ENCODE data around the gene RALGAPA2. TPM values are rescaled to one million over a fixed set of nuclear protein-coding genes. Genes with fewer than 3 reads are reported as not detected.

Gene RALGAPA2
- total RNA-seq, 1 experiment from 2014 or later = 10.8 TPM

DNA sequence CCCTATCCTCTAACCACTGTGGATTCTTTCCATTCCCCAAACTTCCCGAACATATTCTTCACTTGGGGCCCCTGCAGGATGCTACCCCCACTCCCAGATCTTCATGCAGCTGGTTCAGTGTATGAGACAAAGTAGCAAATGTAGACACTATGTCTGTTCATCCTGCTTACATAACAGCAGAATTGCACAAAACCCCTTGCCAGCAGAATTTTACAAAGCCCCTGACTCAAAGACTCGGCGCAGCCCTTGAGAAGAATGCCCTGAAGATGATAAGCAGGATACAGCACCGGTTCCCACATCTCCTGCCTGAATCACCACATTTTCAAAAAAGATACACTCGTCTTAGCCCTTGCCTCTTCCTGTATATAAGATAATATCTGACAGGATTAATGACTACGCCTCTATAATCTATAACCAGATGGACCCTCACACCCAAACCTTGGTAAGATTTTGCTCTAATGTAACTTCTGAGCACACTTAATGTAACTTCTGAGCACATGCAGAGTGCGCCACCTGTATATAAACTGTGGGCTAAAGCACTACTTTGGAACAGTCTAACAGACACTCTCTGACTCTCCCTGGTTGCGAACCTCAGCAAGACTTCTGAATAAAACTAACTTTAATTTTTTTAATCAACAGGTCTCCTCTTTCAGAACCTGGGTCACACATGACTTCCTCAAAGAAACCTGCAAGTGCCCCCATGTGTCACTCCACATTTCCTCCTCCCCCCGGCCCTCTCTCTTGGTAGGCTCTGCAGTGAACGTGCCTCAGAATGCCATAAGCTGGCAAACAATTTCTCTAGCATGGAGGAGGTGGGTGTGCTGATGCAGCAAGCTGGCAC lies 28.7 kb downstream of the RALGAPA2 start:
- Histone ChIP-seq H3K27me3 (ENCODE audit: insufficient read depth, low read length) (no peaks in the 10 kb centered on the region), H3K9me3 (ENCODE audit: control insufficient read depth in 1 of 2, insufficient read depth in 1 of 2, low read depth in 1 of 2, low read length in 2 of 2) (no peaks in the 10 kb centered on the region), H3K27ac (ENCODE audit: low read depth, low read length) (no peak overlapping the region), H3K9ac (ENCODE audit: low read length) (no peak overlapping the region), H3K4me2 (ENCODE audit: low read length) (no peak overlapping the region), H4K20me1 (ENCODE audit: insufficient read depth) (no peaks in the 10 kb centered on the region), H3K36me3 (ENCODE audit: control insufficient read depth in 1 of 2, insufficient read depth in 2 of 2, low read length in 2 of 2) (no peaks in the 10 kb centered on the region), H3K79me2 (ENCODE audit: insufficient read depth, low read length) (no peaks in the 10 kb centered on the region), H3K4me3 (replicated peaks in 1 of 2; ENCODE audit: low read depth in 1 of 2, low read length in 2 of 2) (no peak overlapping the region), H2AFZ (ENCODE audit: low read depth, low read length, poor library complexity, severe bottlenecking) (no peak overlapping the region), H3K4me1 (ENCODE audit: control insufficient read depth in 1 of 2, insufficient read depth in 2 of 2, low read length in 2 of 2) (no peaks in the 10 kb centered on the region), H3K9me2 (ENCODE audit: insufficient read depth) (no peaks in the 10 kb centered on the region)
- intact Hi-C loops (cut with micrococcal nuclease) = no loop called here
- ATAC-seq = no peak
- DNase-seq (ENCODE audit: low read depth, low spot score) = no peak
- no TSS peak for BruUV-seq (replicated peaks)
- ChIA-PET RAD21 (ENCODE audit: low non-redundant PET in 1 of 2, low total read pairs in 2 of 2, uncharacterized antibody in 2 of 2, unreplicated experiment in 2 of 2) (no interaction called here), POLR2A (no interaction called here), CTCF (no interaction called here)
- no peak for TF ChIP-seq RAD21 (IDR thresholded peaks at IDR 0.05; ENCODE audit: low read depth)
- no peak for TF ChIP-seq SRF (IDR thresholded peaks at IDR 0.05; ENCODE audit: low read depth)
- no peak for TF ChIP-seq CBX3 (IDR thresholded peaks at IDR 0.05; ENCODE audit: low read depth)
- TF ChIP-seq MAX (IDR thresholded peaks at IDR 0.05) = no peak
- TF ChIP-seq ELF1 (IDR thresholded peaks at IDR 0.05; ENCODE audit: borderline replicate concordance, low read depth) = no peak

GRCh38 chr20:20683020-20683419 lies 29.4 kb downstream of the RALGAPA2 start:
- Histone ChIP-seq H4K20me1 (ENCODE audit: insufficient read depth) (no peaks in the 10 kb centered on the region), H3K9me3 (ENCODE audit: control insufficient read depth in 1 of 2, insufficient read depth in 1 of 2, low read depth in 1 of 2, low read length in 2 of 2) (no peaks in the 10 kb centered on the region), H3K9ac (ENCODE audit: low read length) (no peak overlapping the region), H3K4me1 (ENCODE audit: control insufficient read depth in 1 of 2, insufficient read depth in 2 of 2, low read length in 2 of 2) (no peaks in the 10 kb centered on the region), H2AFZ (ENCODE audit: low read depth, low read length, poor library complexity, severe bottlenecking) (no peak overlapping the region), H3K36me3 (ENCODE audit: control insufficient read depth in 1 of 2, insufficient read depth in 2 of 2, low read length in 2 of 2) (no peaks in the 10 kb centered on the region), H3K4me2 (ENCODE audit: low read length) (no peak overlapping the region), H3K27ac (ENCODE audit: low read depth, low read length) (no peak overlapping the region), H3K4me3 (replicated peaks in 1 of 2; ENCODE audit: low read depth in 1 of 2, low read length in 2 of 2) (no peak overlapping the region), H3K79me2 (ENCODE audit: insufficient read depth, low read length) (no peaks in the 10 kb centered on the region), H3K27me3 (ENCODE audit: insufficient read depth, low read length) (no peaks in the 10 kb centered on the region), H3K9me2 (ENCODE audit: insufficient read depth) (no peaks in the 10 kb centered on the region)
- ATAC-seq = no peak
- ChIA-PET RAD21 (ENCODE audit: low non-redundant PET in 1 of 2, low total read pairs in 2 of 2, uncharacterized antibody in 2 of 2, unreplicated experiment in 2 of 2) (no interaction called here), POLR2A (no interaction called here), CTCF (no interaction called here)
- intact Hi-C loops (cut with micrococcal nuclease) = no loop called here
- DNase-seq (ENCODE audit: low read depth, low spot score) = no peak
- no TSS peak for BruUV-seq (replicated peaks)
- TF ChIP-seq ZNF274 (IDR thresholded peaks at IDR 0.05; ENCODE audit: low read depth, low read length) (no peak), POLR2AphosphoS5 (IDR thresholded peaks at IDR 0.05; ENCODE audit: low read depth, low read length) (no peak), JUND (IDR thresholded peaks at IDR 0.05) (no peak), EGR1 (IDR thresholded peaks at IDR 0.05; ENCODE audit: low read depth) (no peak), TCF7L2 (IDR thresholded peaks at IDR 0.05; ENCODE audit: borderline replicate concordance, extremely low read depth, insufficient read depth, insufficient read length) (no peak), YY1 (IDR thresholded peaks at IDR 0.05; ENCODE audit: extremely low read depth, insufficient replicate concordance, low read depth, low read length) (no peak), SRF (IDR thresholded peaks at IDR 0.05; ENCODE audit: low read depth) (no peak), POLR2A (IDR thresholded peaks at IDR 0.05; ENCODE audit: borderline replicate concordance, extremely low read depth, insufficient read depth, insufficient read length) (no peak), FOSL1 (IDR thresholded peaks at IDR 0.05; ENCODE audit: low read depth) (no peak)
- TF ChIP-seq, protein P1, sequence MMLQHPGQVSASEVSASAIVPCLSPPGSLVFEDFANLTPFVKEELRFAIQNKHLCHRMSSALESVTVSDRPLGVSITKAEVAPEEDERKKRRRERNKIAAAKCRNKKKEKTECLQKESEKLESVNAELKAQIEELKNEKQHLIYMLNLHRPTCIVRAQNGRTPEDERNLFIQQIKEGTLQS (IDR thresholded peaks at IDR 0.05) = no peak
- TF ChIP-seq, protein P2, sequence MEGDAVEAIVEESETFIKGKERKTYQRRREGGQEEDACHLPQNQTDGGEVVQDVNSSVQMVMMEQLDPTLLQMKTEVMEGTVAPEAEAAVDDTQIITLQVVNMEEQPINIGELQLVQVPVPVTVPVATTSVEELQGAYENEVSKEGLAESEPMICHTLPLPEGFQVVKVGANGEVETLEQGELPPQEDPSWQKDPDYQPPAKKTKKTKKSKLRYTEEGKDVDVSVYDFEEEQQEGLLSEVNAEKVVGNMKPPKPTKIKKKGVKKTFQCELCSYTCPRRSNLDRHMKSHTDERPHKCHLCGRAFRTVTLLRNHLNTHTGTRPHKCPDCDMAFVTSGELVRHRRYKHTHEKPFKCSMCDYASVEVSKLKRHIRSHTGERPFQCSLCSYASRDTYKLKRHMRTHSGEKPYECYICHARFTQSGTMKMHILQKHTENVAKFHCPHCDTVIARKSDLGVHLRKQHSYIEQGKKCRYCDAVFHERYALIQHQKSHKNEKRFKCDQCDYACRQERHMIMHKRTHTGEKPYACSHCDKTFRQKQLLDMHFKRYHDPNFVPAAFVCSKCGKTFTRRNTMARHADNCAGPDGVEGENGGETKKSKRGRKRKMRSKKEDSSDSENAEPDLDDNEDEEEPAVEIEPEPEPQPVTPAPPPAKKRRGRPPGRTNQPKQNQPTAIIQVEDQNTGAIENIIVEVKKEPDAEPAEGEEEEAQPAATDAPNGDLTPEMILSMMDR (IDR thresholded peaks at IDR 0.05 in 2 of 3, conservative IDR thresholded peaks at IDR 0.05 in 1 of 3; ENCODE audit: borderline replicate concordance in 1 of 3, insufficient read depth in 1 of 3, low read depth in 2 of 3, low read length in 2 of 3) = no peak

All from HCT116 (cell line).